Peyer's patch (tissue), 4 donors: ENCODE data around the gene AGBL2. TPM values are rescaled to one million over a fixed set of nuclear protein-coding genes. Genes with fewer than 3 reads are reported as not detected.

Experiments used
- DNase-seq, 3 donors: peaks; one replicate each; pipeline ENCODE4 v3.0.0-alpha.2; 2017 to 2019
- H3K27ac ChIP-seq, 4 donors: fragments of 200-600 bp; sonication (generic); one replicate each; pipeline ENCODE4 v1.5.1; 2016 to 2019
- H3K27me3 ChIP-seq, 2 donors: fragments of 200-600 bp; sonication (generic); one replicate each; pipeline ENCODE4 v1.5.1; 2019
- H3K36me3 ChIP-seq, 3 donors: fragments of 200-600 bp; sonication (generic); one replicate each; pipeline ENCODE4 v1.5.1; 2016 to 2019
- H3K4me1 ChIP-seq, 4 donors: fragments of 200-600 bp; sonication (generic); one replicate each; pipeline ENCODE4 v1.5.1; 2016 to 2019
- H3K4me3 ChIP-seq, 4 donors: fragments of 200-600 bp; sonication (generic); 1 replicate in 3 of 4; 2 replicates in 1 of 4; pipeline ENCODE4 v1.5.1; 2016 to 2019; ENCODE audit warnings: mild to moderate bottlenecking in 1 of 4
- H3K9me3 ChIP-seq, 4 donors: fragments of 200-600 bp; sonication (generic); one replicate each; pipeline ENCODE4 v1.5.1; 2016 to 2019; ENCODE audit warnings: mild to moderate bottlenecking in 1 of 4
- POLR2A ChIP-seq, 2 donors: fragments of 450-650 bp; IDR thresholded peaks; one replicate each; pipeline ENCODE4 v1.5.1; 2017; ENCODE audit warnings: antibody characterized with exemption in 2 of 2, mild to moderate bottlenecking in 2 of 2, moderate library complexity in 2 of 2
- total RNA-seq, 4 donors: library from RNA; depleted of rRNA; stranded (reverse); fragments of >200 nt; gene quantifications; one replicate each; pipeline ENCODE4 v1.1.0, GENCODE V29; 2016
- TF ChIP-seq, protein P1 (sequence below), 6 experiments: fragments of 450-650 bp in 4 of 6; fragments of 200-600 bp in 2 of 6; sonication (generic) in 1 of 6; IDR thresholded peaks; one replicate each; pipeline ENCODE4 v1.5.1; 2017 to 2019; ENCODE audit warnings: antibody characterized with exemption in 6 of 6, mild to moderate bottlenecking in 3 of 6, moderate library complexity in 1 of 6

AGBL2 gene
- total RNA-seq, 4 donors from 2014 or later, result 1.7 to 17.4 (median 4.4) TPM

DNA sequence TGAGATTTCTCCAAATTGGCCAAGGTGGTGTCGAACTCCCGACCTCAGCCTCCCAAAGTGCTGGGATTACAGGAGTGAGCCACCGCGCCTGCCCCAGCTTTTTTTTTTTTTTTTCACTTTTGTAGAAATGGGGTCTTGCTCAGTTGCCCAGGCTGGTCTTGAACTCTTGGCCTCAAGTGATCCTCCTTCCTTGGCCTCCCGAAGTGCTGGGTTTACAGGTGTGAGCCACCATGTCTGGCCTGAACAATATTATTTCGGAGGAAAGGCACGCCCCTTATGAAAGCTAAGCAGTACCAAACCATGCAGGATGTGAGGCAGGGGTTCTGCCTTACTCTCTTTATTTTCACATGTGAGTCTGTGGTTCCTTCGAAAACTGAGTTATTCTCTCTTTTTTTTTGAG is 88.9 kb downstream of the AGBL2 start:
- no peaks in the 10 kb centered on the region for H3K27me3 ChIP-seq

DNA sequence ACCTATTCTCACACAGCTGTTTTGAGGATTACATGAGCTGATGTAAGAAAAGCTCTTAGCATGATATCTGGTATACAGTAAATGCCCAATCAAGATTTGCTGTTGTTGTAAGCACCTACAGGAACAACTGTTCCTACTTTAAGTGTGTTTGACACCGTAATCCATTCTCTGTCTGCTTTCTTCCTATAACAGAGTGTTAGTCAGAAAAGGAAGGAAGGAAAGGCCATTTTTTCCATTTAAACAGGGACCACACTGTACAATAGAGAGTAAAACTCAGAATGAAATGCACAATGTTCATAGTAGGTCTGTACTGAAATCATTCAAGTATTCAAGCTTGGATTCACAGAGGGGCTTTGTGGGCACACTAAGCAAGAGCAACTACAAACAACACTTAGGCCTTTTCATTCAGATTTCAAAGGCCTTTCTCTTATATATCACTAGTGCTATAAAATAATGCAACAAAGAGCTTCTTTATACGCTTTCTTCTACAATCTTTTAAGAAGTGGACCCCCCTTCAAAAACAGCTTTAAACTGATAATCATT is 94.3 kb downstream of the AGBL2 start:
- no peak for TF ChIP-seq POLR2A (IDR thresholded peaks at IDR 0.05)
- TF ChIP-seq, protein P1, sequence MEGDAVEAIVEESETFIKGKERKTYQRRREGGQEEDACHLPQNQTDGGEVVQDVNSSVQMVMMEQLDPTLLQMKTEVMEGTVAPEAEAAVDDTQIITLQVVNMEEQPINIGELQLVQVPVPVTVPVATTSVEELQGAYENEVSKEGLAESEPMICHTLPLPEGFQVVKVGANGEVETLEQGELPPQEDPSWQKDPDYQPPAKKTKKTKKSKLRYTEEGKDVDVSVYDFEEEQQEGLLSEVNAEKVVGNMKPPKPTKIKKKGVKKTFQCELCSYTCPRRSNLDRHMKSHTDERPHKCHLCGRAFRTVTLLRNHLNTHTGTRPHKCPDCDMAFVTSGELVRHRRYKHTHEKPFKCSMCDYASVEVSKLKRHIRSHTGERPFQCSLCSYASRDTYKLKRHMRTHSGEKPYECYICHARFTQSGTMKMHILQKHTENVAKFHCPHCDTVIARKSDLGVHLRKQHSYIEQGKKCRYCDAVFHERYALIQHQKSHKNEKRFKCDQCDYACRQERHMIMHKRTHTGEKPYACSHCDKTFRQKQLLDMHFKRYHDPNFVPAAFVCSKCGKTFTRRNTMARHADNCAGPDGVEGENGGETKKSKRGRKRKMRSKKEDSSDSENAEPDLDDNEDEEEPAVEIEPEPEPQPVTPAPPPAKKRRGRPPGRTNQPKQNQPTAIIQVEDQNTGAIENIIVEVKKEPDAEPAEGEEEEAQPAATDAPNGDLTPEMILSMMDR (IDR thresholded peaks at IDR 0.05), result no peak
- Histone ChIP-seq H3K4me3 (no peak overlapping the region), H3K4me1 (no peaks in the 10 kb centered on the region), H3K9me3 (no peaks in the 10 kb centered on the region), H3K27ac (no peak overlapping the region), H3K36me3 (peaks cover 0 to 96% (median 0%) of the 10 kb centered on the region in 3 donors), H3K27me3 (no peaks in the 10 kb centered on the region)
- DNase-seq, result no peak

More for the DNA sequence above, 88.9 kb downstream of the AGBL2 start:
- Histone ChIP-seq H3K4me1 (no peaks in the 10 kb centered on the region), H3K36me3 (peaks cover 0 to 100% (median 0%) of the 10 kb centered on the region in 3 donors), H3K9me3 (no peaks in the 10 kb centered on the region), H3K27ac (no peak overlapping the region), H3K4me3 (no peak overlapping the region)
- no peak for DNase-seq
- no peak for TF ChIP-seq POLR2A (IDR thresholded peaks at IDR 0.05)
- TF ChIP-seq, protein P1 (IDR thresholded peaks at IDR 0.05), result no peak

DNA sequence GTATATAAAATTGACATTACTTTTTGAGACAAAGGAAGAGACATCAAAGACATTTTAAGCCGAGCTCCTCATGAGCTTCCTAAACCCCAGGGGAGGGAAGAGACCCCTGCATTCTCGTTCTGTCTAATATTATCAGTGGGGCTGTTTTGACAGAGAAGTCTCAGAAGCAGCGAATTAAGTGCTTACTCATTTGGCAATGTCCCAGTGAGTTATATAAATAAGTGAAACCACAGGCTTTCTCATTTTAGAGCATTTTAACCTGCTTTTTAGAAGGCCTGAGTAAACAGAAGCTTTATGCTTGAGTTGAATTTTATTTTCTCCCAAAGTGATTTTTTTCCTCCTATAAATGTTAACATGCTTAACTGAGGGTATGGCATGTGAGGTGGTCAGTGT is 97.8 kb downstream of the AGBL2 start:
- H3K27me3 ChIP-seq, result no peaks in the 10 kb centered on the region
- no peak for TF ChIP-seq POLR2A (IDR thresholded peaks at IDR 0.05)
- TF ChIP-seq, protein P1 (IDR thresholded peaks at IDR 0.05), result no peak

DNA sequence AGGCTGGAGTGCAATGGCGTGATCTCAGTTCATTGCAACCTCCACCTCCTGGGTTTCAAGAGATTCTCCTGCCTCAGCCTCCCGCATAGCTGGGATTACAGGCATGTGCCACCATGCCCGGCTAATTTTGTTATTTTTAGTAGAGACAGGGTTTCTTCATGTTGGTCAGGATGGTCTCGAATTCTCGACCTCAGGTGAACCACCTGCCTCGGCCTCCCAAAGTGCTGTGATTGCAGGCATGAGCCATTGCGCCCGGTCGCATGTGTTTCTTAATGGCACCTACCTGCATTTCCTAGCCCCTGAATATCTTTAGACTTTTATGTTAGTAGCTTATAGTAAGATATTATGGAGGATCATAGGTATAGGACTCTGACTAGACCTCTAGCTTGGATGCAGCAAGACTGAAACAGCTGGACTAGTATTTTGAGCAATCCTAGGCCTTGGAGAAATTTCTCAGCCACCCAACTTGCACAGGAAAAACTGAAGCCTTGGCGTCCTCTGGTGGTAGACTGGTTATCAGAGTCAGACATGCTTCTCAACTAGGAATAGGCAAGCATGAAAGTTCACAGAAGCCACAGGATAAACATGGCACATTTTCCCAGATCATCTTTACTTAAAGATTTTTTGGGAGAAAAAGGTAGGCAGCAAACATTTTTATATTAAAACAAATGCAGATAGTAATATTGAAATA is 98.3 kb downstream of the AGBL2 start:
- Histone ChIP-seq H3K4me1 (no peaks in the 10 kb centered on the region), H3K27ac (no peak overlapping the region), H3K27me3 (no peaks in the 10 kb centered on the region), H3K4me3 (no peak overlapping the region), H3K9me3 (no peaks in the 10 kb centered on the region), H3K36me3 (peaks cover 0 to 56% (median 0%) of the 10 kb centered on the region in 3 donors)
- TF ChIP-seq, protein P1 (IDR thresholded peaks at IDR 0.05), result peak in 5 of 6 experiments; percentile 30 to 55 (median 44)
- no peak for TF ChIP-seq POLR2A (IDR thresholded peaks at IDR 0.05)
- DNase-seq, result peak in 1 of 3 donors; percentile 54

More for the DNA sequence above, 97.8 kb downstream of the AGBL2 start:
- H3K4me1 ChIP-seq, result no peaks in the 10 kb centered on the region
- no peak for DNase-seq
- H3K36me3 ChIP-seq, result peaks cover 0 to 61% (median 0%) of the 10 kb centered on the region in 3 donors
- H3K27ac ChIP-seq, result no peak overlapping the region
- no peak overlapping the region for H3K4me3 ChIP-seq
- no peaks in the 10 kb centered on the region for H3K9me3 ChIP-seq

- Histone ChIP-seq H3K27ac (no peak overlapping the region), H3K27me3 (no peaks in the 10 kb centered on the region), H3K36me3 (peaks cover 0 to 45% (median 0%) of the 10 kb centered on the region in 3 donors), H3K4me1 (no peaks in the 10 kb centered on the region), H3K4me3 (no peak overlapping the region), H3K9me3 (no peaks in the 10 kb centered on the region)
- TF ChIP-seq, protein P1 (IDR thresholded peaks at IDR 0.05), result no peak
- TF ChIP-seq POLR2A (IDR thresholded peaks at IDR 0.05), result no peak
- no peak for DNase-seq
Measured at GRCh38 chr11:47615249-47615648, 99.9 kb downstream of the AGBL2 start.
